ENCODE measurements around the gene BABAM1.

- TF ChIP-seq CTCF (conservative IDR thresholded peaks at IDR 0.05 in 1 of 2, IDR thresholded peaks at IDR 0.05 in 1 of 2; ENCODE audit: extremely low read depth in 1 of 2, insufficient read depth in 1 of 2, low read depth in 1 of 2, low read length in 2 of 2) (no peak), EZH2 (IDR thresholded peaks at IDR 0.05; ENCODE audit: borderline replicate concordance, low read length) (no peak)
Observed at GRCh38 chr19:17229890-17230289, 37.4 kb upstream of the BABAM1 start.
